ENCODE results near the gene RBPJL.

The RBPJL gene

DNA sequence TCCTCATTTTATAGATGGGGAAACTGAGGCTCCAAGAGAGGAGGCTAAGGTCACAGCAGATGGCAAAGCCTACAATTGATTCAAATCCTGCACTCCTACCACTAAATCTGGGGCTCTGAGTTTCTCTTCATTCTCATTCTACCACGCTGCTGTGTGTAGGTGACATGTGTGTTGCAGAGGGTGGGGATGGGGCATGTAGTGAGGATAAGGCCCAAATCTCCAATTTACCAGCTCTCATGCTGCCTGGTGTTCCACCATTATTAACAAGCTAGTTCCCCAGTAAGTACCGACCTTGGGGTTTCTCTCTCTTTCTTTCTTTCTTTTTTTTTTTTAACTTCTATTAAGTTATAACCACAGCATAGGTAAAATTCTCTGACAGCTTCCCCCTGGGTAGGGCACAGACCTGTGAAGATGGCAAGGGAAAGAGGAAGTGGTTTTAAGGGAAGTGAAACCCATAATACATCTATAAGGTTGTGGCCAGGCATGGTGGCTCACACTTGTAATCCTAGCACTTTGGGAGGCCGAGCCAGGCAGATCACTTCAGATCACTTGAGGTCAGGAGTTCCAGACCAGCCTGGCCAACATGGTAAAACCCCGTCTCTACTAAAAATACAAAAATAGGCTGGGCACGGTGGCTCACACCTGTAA lies 14.4 kb downstream of the RBPJL start:
- DNase-seq = no peak

DNA sequence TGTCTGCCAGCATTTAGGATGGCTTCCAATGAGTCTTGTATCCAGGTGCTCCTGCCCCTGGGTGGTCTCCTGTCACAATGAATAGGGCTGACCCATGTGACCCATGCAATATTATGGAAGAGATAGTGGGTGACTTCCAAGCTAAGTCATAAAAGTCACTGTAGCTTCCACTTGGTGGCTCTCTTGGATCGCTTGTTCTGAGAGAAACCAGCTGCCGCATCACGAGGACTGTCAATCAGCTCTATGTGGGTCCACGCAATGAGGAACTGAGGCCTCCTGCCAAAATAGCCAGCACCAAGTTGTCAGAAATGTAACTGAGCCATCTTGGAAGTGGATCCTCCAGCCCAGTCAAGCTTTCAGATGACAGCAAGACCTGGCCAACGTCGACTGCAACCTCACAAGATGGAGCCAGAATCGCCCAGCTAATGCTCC lies 16.3 kb downstream of the RBPJL start:
- DNase-seq = no peak

DNA sequence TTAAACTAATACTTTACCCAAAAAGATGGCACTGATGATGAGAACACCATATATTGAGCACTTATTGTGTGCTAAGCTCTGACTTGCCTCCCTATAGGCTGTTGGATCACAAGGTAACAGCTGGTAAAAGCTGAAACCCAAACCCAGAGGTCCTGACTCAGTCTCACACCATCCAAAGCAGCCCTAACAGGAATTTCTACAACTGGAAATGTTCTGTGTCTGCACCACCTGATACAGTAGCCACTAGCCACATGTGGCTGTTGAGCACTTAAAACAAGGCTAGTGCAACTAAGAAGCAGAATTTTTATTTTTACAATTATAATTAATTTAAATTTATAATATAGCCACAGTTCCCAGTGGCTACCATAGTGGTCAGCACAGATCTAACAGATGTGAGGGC lies 17.1 kb downstream of the RBPJL start:
- DNase-seq = no peak

DNA sequence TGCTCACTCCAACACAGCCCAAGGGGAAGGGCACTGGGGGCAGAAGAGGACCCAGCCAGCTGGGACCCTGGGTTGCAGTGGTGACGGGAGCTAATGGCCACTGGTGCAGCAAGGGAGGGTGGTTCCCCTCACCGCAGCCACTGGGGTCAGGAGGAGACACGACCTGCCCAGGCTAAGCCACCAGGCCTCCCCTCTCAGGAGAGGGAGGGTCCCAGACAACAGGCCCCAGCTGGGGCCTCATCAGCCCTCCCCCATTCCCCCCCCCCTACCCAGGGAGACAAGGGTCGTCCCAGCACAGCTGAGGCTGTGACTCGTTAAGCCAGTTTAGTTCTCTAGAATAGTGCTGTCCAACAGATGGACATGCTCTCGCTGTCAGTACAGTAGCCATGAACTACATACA lies 18.7 kb downstream of the RBPJL start:
- no peak for DNase-seq

DNA sequence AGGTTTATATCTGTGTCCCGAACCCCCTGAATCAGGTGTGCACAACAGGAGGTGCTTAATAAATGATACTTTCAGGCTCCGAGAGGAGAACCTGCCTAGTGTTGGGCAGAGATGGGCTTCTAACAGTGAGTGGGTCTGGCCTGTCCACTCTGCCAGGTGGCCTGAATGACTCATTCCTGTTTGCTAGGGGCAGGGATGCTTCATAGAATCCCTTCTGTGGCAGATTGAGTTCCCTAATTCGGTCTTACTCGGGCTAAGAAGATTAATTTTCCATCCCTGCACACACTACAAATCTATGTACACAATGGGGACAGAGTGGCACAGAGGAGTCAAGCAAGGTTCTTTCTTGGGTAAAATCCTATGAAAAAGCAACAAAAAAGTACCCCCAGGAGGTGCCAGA lies 21.8 kb downstream of the RBPJL start:
- DNase-seq = no peak

DNA sequence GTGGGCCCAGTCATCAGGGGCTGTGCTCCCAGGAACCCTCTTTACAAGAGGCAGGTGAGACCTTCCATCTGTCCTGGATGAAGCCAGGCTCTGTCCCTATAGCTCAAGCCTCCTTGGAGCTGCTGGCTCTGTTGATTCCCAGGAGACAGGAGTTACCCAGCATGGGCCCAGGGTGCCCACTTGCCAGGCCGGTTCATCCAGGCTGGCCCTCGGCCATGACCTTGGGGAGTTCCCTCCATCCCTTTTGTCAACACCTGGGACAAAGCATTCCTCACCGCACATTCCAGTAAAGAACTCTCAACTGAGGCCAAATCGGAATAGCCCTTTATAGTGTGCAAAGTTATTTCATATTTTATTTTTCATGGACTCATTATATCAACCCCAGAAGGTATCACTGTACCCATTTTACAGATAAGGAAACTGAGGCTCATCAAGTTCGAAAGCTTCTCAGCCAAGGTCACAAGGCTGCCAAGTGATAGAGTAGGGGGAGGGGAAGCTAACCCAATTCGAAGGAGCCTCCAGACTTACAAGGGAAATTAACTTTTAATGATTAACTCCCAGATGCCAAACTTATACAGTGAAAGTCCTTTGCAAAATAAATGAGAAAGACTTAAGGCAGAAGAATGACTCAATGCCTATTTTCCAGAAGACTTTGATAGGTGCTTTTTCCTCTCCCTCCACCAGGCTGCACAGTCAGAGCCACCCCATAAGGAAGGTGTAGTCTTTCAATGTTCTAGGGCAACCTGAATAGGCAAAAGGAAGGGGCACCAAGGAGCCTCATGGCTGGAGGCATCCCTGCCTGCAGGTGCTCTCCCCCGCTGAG lies 23.1 kb downstream of the RBPJL start:
- no peak for DNase-seq

DNA sequence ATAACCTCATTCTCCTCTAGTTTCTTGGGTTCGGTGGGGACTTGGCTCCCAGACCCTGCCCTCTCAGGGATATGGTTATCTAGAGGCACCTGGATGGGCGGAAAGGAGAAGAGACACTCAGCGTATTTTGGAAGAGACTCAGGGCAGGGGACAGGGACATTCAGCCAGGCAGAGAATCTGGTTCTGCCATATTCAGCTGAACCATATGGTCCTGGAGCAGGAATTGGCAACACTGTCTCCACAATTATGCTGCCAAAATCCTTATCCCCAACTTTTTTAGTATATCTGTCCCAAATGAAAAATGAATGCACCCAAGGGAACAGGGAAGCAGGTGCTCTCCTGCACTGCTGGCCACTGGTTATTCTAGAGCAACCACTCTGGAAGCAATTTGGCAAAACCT lies 23.8 kb downstream of the RBPJL start:
- DNase-seq = no peak

DNA sequence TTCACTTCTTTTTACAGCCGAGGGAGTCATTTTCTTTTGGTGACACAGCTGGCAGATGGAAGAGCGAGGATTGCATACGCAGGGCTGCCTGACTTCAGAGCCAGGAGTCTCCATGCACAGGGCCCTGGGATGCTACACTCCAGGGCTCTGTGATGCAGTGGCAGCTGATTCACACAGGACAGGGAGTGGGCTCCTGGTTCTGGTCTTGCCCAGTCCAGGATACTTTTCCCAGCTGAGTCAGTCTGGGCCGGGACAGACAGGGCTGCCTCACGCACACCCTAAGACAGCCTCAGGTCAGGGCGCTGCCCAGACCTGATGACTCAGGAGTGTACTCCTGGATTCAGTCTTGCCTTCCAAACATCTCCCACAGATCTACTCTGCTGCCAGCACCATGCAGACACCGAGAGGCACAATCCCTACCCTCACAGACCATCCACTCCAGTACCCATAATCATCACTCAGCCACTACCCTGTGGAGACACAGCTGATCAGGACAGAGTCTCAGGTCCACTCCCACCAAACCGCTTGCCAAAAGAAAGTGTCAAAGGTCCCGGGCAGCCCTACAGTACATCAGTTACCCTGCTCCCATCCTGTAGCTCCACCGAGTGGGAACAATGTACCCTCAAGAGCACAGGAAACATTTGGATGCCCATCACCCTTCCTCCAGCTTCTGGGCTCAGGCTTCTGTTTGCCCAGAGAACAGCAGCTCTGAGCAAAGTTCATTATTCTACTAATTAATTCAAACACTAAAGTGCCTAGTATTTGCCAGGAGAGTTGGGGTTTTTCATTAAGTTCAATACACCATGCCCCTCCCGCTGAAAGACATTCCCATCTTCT lies 30.1 kb downstream of the RBPJL start:
- no peak for DNase-seq

DNA sequence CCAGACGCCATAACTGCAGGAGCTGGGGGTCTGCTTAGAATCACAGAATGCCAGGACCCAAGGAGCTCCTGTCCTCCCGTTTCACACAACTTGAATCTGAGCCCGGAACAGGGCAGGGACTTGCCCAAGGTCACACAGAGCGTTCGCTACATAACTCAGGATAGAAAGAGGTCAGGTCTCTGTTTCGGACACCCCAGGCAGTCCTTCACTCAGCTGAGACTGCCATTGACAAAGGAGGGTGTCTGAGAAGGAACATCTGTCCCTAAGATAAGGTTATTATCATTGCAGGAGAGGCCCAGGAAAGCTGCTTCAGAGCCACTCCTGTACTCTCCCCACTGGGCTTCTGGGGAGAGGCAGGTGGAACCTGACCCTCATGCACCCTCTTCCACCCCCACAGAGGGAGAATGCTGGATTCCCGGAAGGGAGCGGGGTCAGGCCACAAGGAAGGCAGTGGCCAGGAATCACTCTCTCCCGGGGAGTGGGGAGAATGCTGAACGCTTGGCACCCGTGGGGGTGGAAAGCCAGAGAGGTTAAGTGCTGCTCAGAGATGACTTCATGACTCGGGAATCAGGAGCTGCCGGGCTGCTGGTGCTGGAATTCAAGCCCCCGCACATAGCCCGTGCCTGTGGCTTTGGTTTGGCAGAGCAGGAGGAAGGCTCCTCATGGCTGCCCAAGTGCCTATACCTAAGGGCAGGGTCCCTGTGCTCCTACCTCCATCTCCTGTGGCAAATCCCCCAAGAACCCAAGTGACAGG lies 30.9 kb downstream of the RBPJL start:
- no peak for DNase-seq

DNA sequence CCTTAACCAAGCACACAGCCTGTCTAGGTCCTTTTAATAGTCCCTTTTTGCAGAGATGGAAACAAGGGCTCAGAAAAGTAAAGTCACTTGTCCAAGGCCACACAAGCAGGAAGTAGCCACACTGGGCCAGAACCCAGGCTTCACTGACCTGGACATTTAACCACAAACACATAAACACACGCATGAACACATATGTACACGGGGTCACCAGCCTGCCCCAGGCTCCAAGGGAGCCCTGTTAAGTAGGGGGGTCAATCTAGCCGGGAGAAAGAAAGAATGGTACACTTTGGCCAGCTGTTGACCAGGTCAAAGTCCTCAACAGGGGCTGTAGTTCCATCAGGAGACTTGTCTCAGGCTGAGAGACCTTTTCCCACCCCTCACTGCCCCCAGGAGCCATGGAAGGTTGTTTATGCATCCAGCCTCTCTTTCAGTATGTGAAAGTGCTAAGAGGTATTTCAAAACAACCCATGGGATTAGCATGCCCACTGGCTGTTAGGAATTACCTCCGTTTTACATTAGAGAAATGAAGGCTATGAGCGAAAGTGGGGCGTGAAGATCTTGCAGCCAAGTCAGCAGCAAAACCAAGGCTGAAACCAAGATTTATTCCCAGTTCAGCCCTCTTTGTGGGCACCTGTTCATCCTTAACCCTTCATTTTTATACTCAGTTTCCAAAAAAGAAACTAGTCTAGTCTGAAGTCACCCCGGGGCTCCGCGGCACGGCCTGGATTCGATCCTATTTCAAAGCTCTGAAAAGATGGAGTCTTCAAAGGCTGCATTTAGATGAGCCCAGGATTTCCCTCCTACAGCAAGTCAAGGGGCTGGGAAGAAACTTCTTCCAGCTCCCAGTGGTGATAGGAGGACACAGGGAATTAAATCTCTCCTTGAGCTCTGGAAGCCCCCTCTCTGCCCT lies 31.7 kb downstream of the RBPJL start:
- no peak for DNase-seq

DNA sequence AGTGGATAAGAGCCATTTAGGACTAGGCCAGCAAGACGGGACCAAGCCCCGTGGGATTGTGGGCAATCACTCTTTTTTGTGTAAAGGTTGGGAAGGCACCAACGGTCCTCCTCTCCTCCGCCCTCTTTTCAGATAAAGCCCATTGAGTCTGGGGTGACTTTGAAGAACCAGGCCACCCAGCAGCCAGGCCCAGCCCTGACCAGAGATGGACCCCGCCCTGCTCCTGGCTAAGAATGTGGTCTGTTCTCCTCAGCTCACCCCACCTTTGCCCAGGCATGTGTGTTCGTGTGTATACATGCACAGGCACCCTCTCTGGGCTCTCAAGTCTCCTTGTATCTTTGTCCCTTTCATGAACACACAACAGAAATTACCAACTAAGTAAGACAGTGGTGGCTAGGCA lies 32.4 kb downstream of the RBPJL start:
- DNase-seq = no peak

DNA sequence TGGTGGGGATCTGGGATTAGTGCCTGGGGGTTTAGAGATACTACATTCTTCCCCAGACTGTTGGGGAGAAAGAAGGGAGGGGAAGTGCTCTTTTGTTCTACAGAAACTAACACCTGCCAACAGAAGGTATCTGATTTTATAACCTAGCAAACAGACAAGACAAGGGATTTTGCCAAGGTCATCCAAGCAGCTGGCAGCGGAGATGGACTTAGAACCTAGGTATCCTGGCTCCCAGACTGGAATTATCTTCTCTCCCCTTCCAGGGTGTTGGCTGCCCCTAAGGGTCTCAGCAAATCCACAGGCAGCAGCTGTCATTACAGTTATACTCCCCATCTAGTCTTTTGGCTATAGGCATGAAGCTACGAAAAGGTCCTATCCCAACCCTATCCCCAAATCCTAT lies 33.2 kb downstream of the RBPJL start:
- no peak for DNase-seq

DNA sequence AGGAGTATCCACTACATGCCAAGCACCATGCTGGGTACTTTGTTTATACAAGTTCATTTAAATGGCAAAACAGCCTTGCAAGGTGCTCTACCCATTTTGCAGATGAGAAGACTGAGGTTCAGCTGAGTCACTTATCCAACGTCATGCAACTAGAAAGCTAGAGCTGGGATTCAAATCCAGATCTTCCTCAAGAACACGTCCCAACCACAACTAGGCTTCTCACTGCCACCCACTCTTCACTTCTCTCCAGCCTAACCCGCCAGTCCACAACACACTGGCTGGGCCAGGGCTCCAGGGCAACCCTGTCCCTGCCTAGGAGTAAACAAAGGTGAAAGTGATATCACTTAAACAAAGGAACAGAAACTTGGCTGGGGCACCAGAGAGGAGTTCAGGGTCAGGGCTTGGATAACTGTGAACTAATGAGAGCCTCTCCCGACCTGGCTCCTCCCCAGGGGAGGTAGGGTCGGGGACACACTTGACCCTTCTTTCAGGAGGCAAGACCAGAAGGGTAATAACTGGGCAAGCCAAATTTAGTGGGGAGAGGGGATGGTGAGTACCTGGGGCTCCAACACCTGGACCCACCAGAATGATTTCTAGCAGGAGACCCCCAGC lies 33.7 kb downstream of the RBPJL start:
- DNase-seq = no peak

DNA sequence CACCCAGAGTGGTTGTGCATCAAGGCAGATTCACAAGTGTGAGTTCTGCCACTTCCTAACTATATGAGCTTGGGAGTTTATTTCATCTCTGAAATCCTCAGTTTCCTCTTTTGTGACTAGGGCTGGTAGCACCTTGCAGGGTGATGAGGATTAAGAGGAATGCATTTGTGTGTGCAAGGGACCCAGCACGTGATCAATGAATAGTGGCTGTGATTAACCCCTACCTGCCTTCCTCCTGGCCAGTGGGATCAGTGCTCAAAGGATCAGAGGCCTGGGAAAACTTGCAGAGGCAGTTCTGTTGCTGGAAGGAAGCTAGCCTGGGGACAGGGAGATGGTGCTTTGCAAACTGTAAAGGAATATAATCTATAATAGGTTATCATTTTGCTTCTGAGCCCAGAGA lies 34.3 kb downstream of the RBPJL start:
- DNase-seq = no peak

DNA sequence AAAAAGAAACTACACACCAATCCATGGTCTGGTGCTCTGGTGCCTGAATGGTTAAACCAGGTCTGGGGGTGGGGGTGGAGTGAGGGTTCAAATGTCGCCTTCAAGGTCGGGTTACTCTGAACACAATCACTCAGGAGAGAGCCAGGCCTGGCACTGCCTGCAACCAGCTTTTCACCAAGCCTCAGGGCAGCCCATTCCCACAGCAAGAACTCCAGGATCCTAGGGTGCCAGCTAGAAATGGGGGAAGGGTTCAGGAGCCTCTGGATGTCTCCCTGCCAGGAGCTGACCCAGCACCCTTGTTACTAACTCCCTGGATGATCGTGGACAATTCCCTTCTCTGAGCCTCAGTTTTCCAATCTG lies 34.9 kb downstream of the RBPJL start:
- DNase-seq = no peak

DNA sequence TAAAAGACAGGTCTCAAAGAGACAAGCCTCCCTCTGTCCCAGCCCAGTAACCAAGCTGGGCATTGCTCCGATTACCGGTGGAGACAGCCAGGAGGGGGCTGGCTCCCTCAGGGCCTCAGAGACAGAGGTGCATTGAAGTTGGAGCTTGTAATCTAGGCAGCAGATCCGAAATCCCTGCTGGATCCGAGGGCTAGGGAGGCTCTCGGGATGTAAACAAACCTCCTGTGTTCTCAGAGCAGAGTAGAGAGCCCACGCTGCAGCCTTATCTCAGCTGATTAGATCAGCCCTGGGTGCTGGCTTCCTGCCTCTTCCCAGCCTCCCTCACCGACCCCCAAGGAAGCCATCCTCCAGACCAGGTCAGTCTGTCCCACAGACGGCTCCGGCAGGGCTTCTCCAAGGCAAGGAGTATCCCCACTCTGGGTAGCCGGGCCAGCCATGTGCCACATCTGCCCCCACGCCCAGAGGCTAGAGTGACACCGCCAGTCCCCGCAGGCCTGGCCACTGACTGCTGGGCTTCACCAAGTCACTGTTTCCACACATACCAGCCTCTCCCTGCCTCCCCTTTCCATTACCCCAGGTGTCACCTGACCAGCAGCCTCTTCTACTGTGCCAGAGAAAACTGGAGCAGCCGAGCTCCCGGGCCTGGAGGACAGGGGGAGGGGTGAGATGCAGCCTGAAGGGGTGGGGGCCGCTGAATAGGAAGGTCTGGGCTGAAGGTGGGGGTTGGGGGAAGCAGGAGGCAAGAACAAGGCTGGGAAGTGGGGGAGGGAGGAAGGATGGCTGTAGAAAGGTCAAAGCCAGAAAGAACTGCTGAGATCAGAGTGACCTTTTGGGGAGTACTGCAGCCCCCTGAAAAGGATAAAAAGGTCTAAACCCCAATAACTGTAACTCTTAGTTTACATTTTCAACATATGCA lies 35.6 kb downstream of the RBPJL start:
- DNase-seq = no peak

DNA sequence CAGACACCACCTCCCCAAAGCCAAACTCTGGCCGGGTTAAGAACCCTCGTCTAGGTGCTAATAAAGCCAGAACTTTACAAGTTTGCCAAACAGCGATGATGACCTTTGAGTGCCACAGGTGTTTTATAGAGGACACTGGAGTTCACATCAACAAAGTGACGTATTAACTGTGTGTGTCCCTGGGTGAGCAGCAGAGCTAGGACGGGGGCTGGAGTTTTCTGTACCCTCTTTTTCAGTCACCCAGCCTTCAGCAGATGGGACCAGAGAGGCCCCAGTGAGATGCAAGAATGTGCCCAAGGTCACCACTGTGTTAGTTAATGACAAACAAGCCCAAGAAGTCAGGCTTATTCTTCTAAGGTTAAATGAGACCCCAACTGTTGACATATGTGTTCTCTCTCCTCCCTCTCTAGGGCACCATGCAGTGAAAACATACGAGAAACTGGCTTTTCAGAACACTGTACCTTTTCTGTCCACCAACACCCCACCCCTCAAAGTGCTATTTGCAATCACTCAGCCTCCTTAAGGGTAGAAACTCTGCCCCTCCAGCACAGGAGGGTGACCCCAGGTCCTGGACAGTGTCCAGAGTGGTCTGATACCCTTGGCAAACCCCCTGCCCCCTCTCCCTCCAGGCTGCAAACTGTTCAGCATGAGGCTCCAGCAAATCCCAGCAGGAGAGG lies 36.4 kb downstream of the RBPJL start:
- DNase-seq = no peak

DNA sequence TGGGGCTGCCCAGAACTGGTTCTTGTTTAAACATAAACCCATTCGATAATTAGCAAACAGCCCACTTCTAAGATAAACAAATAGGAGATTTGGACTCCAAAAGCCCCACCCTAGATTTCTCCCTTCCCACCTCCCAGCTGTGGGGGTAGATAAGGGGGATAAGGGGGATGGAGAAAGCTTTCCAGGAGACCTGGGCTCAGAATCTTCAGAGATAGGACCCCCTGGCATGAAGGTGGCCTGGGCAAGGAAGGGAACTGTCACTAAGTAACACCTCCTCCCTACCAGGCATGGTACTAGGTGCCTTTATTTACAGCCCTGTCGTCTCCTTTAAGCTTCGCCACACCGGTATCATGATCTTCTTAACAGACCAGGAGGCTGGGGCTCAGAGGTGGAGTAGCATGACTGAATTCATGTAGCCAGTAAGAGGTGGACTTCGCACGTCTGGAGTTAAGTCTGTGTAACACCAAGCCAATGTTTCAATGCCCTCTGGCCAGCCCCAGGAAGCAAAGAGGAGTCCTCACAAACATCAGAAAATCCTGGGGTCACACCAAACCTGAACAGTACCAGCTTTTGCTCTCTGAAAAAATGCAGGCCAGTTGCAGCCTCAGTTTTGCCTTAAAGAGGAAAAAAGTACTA lies 37.0 kb downstream of the RBPJL start:
- no peak for DNase-seq

DNA sequence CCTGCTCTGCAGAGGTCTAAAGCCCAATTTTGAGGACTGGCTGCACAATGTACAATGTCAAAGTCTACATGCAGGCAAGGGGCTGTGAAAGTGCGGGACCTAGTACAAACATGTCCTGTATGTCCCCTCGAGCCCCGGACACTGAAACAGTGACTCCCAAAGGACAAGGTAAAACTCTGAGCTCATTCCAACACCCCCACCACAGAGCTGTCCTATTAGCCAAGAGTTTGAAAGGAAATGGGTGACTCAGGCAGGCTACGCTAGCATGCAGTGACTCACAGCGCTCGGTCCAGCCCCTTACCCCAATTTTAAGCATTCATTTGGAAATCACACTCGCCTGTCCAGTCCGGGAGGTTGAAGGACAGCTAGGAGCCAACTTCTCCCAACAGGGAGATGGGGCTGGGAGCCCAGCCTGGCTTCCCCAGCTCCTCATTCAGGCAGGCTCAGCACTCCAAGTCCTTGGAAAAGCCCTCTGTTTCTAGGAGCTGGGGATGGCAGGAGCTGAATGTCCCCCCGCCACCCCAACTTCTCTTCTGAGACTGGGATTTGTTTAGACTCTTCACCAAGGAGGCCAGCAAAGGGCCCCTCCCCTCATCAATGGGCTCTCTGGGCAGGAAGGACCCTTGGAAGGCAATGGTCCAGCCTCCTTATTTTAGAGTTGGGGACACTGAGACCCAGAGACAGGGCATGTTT lies 37.7 kb downstream of the RBPJL start:
- DNase-seq = no peak
